Tibial artery (tissue), 4 donors: ENCODE measurements around the gene CSNK2B.

Source experiments
- DNase-seq, 2 donors: peaks; one replicate each; pipeline ENCODE4 v3.0.0-alpha.2; 2019
- H3K27ac ChIP-seq, 2 donors: fragments of 200-600 bp; sonication (generic) in 1 of 2; 1 replicate in 1 of 2; 2 replicates in 1 of 2; pipeline ENCODE4 v1.5.1; 2018 to 2019; ENCODE audit warnings: mild to moderate bottlenecking in 1 of 2
- H3K27me3 ChIP-seq, 2 donors: fragments of 200-600 bp; sonication (generic) in 1 of 2; one replicate each; pipeline versions ENCODE4 v1.5.1 to v1.6.0; 2016 to 2019
- H3K36me3 ChIP-seq, 3 donors: fragments of 200-600 bp; sonication (generic) in 2 of 3; one replicate each; pipeline ENCODE4 v1.5.1; 2016 to 2019; ENCODE audit warnings: mild to moderate bottlenecking in 2 of 3
- H3K4me1 ChIP-seq, 4 donors: fragments of 200-600 bp; sonication (generic) in 2 of 4; 1 replicate in 3 of 4; 2 replicates in 1 of 4; pipeline ENCODE4 v1.5.1; 2016 to 2019
- H3K4me3 ChIP-seq, 2 donors: fragments of 200-600 bp; sonication (generic) in 1 of 2; 1 replicate in 1 of 2; 2 replicates in 1 of 2; pipeline ENCODE4 v1.5.1; 2018 to 2019; ENCODE audit warnings: mild to moderate bottlenecking in 2 of 2
- H3K9me3 ChIP-seq, 3 donors: fragments of 200-600 bp; sonication (generic) in 1 of 3; one replicate each; pipeline ENCODE4 v1.5.1; 2016 to 2019
- CTCF ChIP-seq, 2 experiments: fragments of 200-600 bp in 1 of 2; fragments of 450-650 bp in 1 of 2; IDR thresholded peaks; one replicate each; pipeline ENCODE4 v1.5.1; 2017 to 2019; ENCODE audit warnings: antibody characterized with exemption in 2 of 2, mild to moderate bottlenecking in 1 of 2, moderate library complexity in 1 of 2
- intact Hi-C: fragments of 100-400 bp; cut with DNase I; formaldehyde crosslinking; loops from one replicate; pipeline ENCODE4 v1.15.0; 2023; ENCODE audit warnings: low total_unique reads

CSNK2B gene

GRCh38 chr6:31691078-31691463 is 25.2 kb downstream of the CSNK2B start:
- H3K27ac ChIP-seq: no peak overlapping the region
- no peak overlapping the region for H3K4me3 ChIP-seq
- intact Hi-C loops: no loop called here
- no peaks in the 10 kb centered on the region for H3K9me3 ChIP-seq
- TF ChIP-seq CTCF (IDR thresholded peaks at IDR 0.05): no peak
- no peaks in the 10 kb centered on the region for H3K4me1 ChIP-seq
- DNase-seq: no peak
- H3K36me3 ChIP-seq: peaks cover 68 to 100% (median 92%) of the 10 kb centered on the region in 3 donors
- H3K27me3 ChIP-seq: no peaks in the 10 kb centered on the region

DNA sequence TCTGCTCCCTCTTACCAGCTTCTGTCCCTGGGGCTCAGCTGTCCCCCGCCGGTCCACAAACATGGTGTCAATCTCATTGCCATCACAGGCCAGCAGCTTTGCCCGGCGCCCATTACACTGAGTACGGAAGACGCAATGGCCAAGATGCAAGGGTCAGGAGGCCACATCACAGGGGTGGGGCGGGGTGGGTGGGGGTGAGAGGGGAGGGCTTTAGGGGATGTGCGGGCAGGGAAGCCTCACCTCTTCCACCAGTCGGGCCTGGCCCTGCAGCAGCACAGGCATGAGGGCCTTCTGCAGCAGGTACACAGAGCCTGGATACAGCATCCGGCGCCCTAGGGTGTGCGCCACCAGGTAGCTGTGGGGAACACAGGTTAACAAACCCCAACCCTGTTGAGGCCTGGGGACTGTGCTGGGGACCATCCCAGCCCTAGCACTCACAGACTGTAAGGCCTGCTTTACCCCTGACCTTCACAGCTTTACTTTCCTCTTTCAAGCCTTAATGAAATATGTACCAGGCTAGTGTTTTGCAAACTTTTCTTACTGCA is 25.8 kb downstream of the CSNK2B start:
- H3K27ac ChIP-seq: no peak overlapping the region
- no peaks in the 10 kb centered on the region for H3K4me1 ChIP-seq
- H3K9me3 ChIP-seq: no peaks in the 10 kb centered on the region
- DNase-seq: no peak
- H3K36me3 ChIP-seq: peaks cover 71 to 100% (median 98%) of the 10 kb centered on the region in 3 donors
- intact Hi-C loops: no loop called here
- no peak overlapping the region for H3K4me3 ChIP-seq
- no peaks in the 10 kb centered on the region for H3K27me3 ChIP-seq
- no peak for TF ChIP-seq CTCF (IDR thresholded peaks at IDR 0.05)

GRCh38 chr6:31692353-31692752 is 26.5 kb downstream of the CSNK2B start:
- DNase-seq: no peak
- no peak overlapping the region for H3K27ac ChIP-seq
- H3K9me3 ChIP-seq: no peaks in the 10 kb centered on the region
- no peaks in the 10 kb centered on the region for H3K27me3 ChIP-seq
- H3K4me1 ChIP-seq: no peaks in the 10 kb centered on the region
- no peak overlapping the region for H3K4me3 ChIP-seq
- intact Hi-C loops: no loop called here
- TF ChIP-seq CTCF (IDR thresholded peaks at IDR 0.05): no peak
- peaks cover 69 to 100% (median 95%) of the 10 kb centered on the region in 3 donors for H3K36me3 ChIP-seq

GRCh38 chr6:31692886-31693285 is 27.0 kb downstream of the CSNK2B start:
- DNase-seq: no peak
- Histone ChIP-seq H3K4me1 (no peaks in the 10 kb centered on the region), H3K9me3 (no peaks in the 10 kb centered on the region), H3K27ac (no peak overlapping the region), H3K27me3 (no peaks in the 10 kb centered on the region), H3K36me3 (peaks cover 63 to 100% (median 90%) of the 10 kb centered on the region in 3 donors), H3K4me3 (no peak overlapping the region)
- no peak for TF ChIP-seq CTCF (IDR thresholded peaks at IDR 0.05)
- intact Hi-C loops: no loop called here

- no peak overlapping the region for H3K27ac ChIP-seq
- no peak for DNase-seq
- no peaks in the 10 kb centered on the region for H3K4me1 ChIP-seq
- intact Hi-C loops: no loop called here
- H3K9me3 ChIP-seq: no peaks in the 10 kb centered on the region
- H3K4me3 ChIP-seq: no peak overlapping the region
- peaks cover 57 to 98% (median 84%) of the 10 kb centered on the region in 3 donors for H3K36me3 ChIP-seq
- no peak for TF ChIP-seq CTCF (IDR thresholded peaks at IDR 0.05)
- H3K27me3 ChIP-seq: no peaks in the 10 kb centered on the region
These were observed 27.7 kb downstream of the CSNK2B start for GRCh38 chr6:31693535-31693934.

DNA sequence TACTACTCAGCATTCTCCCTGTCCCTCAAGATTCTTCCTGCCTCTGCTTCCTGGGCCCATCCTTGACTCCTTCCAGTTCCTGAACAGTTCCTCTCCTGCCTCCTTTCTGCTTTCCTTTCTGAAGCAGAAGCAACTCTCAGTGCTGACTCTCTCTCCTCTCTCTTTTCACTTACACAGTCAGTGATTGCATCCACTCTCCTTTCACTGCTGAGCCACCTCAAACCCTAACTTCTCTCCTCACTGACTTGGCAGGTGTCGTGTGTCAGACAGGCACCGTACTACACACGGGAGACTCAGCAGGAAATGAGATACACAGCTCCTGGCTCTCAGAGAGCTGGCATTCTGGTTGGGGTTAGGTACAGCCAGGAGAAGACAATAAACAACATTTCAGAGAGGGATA is 31.7 kb downstream of the CSNK2B start:
- peaks cover 0 to 21% (median 17%) of the 10 kb centered on the region in 4 donors for H3K4me1 ChIP-seq
- intact Hi-C loops: no loop called here
- no peak overlapping the region for H3K4me3 ChIP-seq
- no peak for DNase-seq
- no peak for TF ChIP-seq CTCF (IDR thresholded peaks at IDR 0.05)
- H3K27ac ChIP-seq: no peak overlapping the region
- H3K9me3 ChIP-seq: no peaks in the 10 kb centered on the region
- H3K36me3 ChIP-seq: peaks cover 25 to 75% (median 47%) of the 10 kb centered on the region in 3 donors
- H3K27me3 ChIP-seq: no peaks in the 10 kb centered on the region
